Measurements from ENCODE around the gene PTCD1.

Gene PTCD1

GRCh38 chr7:99438573-99439480, at the start of gene PTCD1, which contains the start of gene CPSF4:
Gene PTCD1, minus strand, starts transcription at chr7:99438798. Its CDS starts 3,556 bp downstream, at chr7:99435242.
Gene CPSF4, plus strand, starts transcription at chr7:99438943. Its CDS starts 140 bp downstream, at chr7:99439083.
- DNase-seq = peak; percentile 93 to 98

GRCh38 chr7:99485094-99485493, 46.5 kb upstream of the PTCD1 start:
- no peak for DNase-seq

- DNase-seq = no peak
Observed at GRCh38 chr7:99478464-99479440, 40.2 kb upstream of the PTCD1 start.

GRCh38 chr7:99476107-99476506, 37.5 kb upstream of the PTCD1 start:
- no peak for DNase-seq

- peak in 1 of 2 experiments; percentile 34 for DNase-seq
Observed at GRCh38 chr7:99473315-99473596, 34.7 kb upstream of the PTCD1 start.

- DNase-seq = peak; percentile 96 to 99
Observed at GRCh38 chr7:99472561-99473314, 34.1 kb upstream of the PTCD1 start, which contains the start of gene ZNF789. Gene ZNF789, plus strand, starts transcription at chr7:99472890. Its CDS starts 3,567 bp downstream, at chr7:99476457.

- no peak for DNase-seq
Observed at GRCh38 chr7:99469381-99470065, 30.9 kb upstream of the PTCD1 start.

GRCh38 chr7:99468336-99468918, 29.8 kb upstream of the PTCD1 start:
- no peak for DNase-seq

GRCh38 chr7:99465421-99465768, 26.8 kb upstream of the PTCD1 start:
- no peak for DNase-seq

GRCh38 chr7:99461221-99461620, 22.6 kb upstream of the PTCD1 start:
- no peak for DNase-seq

GRCh38 chr7:99460651-99461050, 22.1 kb upstream of the PTCD1 start:
- DNase-seq = no peak

- peak in 1 of 2 experiments; percentile 53 for DNase-seq
Observed at GRCh38 chr7:99459087-99459486, 20.5 kb upstream of the PTCD1 start.

- no peak for DNase-seq
Observed at GRCh38 chr7:99457650-99458493, 19.3 kb upstream of the PTCD1 start.

GRCh38 chr7:99457050-99457649, 18.6 kb upstream of the PTCD1 start:
- DNase-seq = no peak

- no peak for DNase-seq
Observed at GRCh38 chr7:99456288-99456687, 17.7 kb upstream of the PTCD1 start.

- no peak for DNase-seq
Observed at GRCh38 chr7:99455874-99456273, 17.3 kb upstream of the PTCD1 start.

GRCh38 chr7:99453105-99453504, 14.5 kb upstream of the PTCD1 start:
- DNase-seq = no peak

- DNase-seq = no peak
Observed at GRCh38 chr7:99452541-99452940, 13.9 kb upstream of the PTCD1 start.

GRCh38 chr7:99451936-99452335, 13.3 kb upstream of the PTCD1 start:
- DNase-seq = no peak

- DNase-seq = no peak
Observed at GRCh38 chr7:99449326-99449725, 10.7 kb upstream of the PTCD1 start.
